ENCODE measurements around the gene OLIG2. TPM values are rescaled to one million over a fixed set of nuclear protein-coding genes. Genes with fewer than 3 reads are reported as not detected.

OLIG2 gene
- total RNA-seq, 1 experiment from 2014 or later = not detected

- Histone ChIP-seq H3K9me3 (ENCODE audit: control insufficient read depth in 1 of 2, insufficient read depth in 1 of 2, low read depth in 1 of 2, low read length in 2 of 2) (no peaks in the 10 kb centered on the region), H3K9ac (ENCODE audit: low read length) (no peak overlapping the region), H3K79me2 (ENCODE audit: insufficient read depth, low read length) (no peaks in the 10 kb centered on the region), H2AFZ (ENCODE audit: low read depth, low read length, poor library complexity, severe bottlenecking) (no peak overlapping the region), H3K36me3 (ENCODE audit: control insufficient read depth in 1 of 2, insufficient read depth in 2 of 2, low read length in 2 of 2) (no peaks in the 10 kb centered on the region), H3K4me1 (ENCODE audit: control insufficient read depth in 1 of 2, insufficient read depth in 2 of 2, low read length in 2 of 2) (peaks cover 11 to 27% of the 10 kb centered on the region in 2 experiments), H3K27ac (ENCODE audit: low read depth, low read length) (no peak overlapping the region), H4K20me1 (ENCODE audit: insufficient read depth) (no peaks in the 10 kb centered on the region), H3K9me2 (ENCODE audit: insufficient read depth) (no peaks in the 10 kb centered on the region), H3K4me3 (replicated peaks in 1 of 2; ENCODE audit: low read depth in 1 of 2, low read length in 2 of 2) (no peak overlapping the region), H3K27me3 (ENCODE audit: insufficient read depth, low read length) (no peaks in the 10 kb centered on the region), H3K4me2 (ENCODE audit: low read length) (no peak overlapping the region)
- BruUV-seq (replicated peaks) = no TSS peak
- CTCF ChIA-PET = no interaction called here
- RAD21 ChIA-PET (ENCODE audit: low non-redundant PET in 1 of 2, low total read pairs in 2 of 2, uncharacterized antibody in 2 of 2, unreplicated experiment in 2 of 2) = no interaction called here
- ATAC-seq = no peak
- POLR2A ChIA-PET = no interaction called here
- DNase-seq (ENCODE audit: low read depth, low spot score) = no peak
- TF ChIP-seq EZH2 (IDR thresholded peaks at IDR 0.05) = no peak
- TF ChIP-seq REST (IDR thresholded peaks at IDR 0.05; ENCODE audit: low read depth) = no peak
- TF ChIP-seq MAX (IDR thresholded peaks at IDR 0.05) = no peak
- intact Hi-C loops (cut with micrococcal nuclease) = no loop called here
These were observed 49.4 kb downstream of the OLIG2 start for GRCh38 chr21:33075128-33075527.

- peak overlapping the region; percentile 20; the same call in 1 of the 2 replicates for H3K4me2 ChIP-seq (ENCODE audit: low read length)
- no TSS peak for BruUV-seq (replicated peaks)
- no peaks in the 10 kb centered on the region for H4K20me1 ChIP-seq (ENCODE audit: insufficient read depth)
- H3K27me3 ChIP-seq (ENCODE audit: insufficient read depth, low read length) = no peaks in the 10 kb centered on the region
- H3K36me3 ChIP-seq (ENCODE audit: control insufficient read depth in 1 of 2, insufficient read depth in 2 of 2, low read length in 2 of 2) = no peaks in the 10 kb centered on the region
- DNase-seq (ENCODE audit: low read depth, low spot score) = no peak
- intact Hi-C loops (cut with micrococcal nuclease) = no loop called here
- H3K9me3 ChIP-seq (ENCODE audit: control insufficient read depth in 1 of 2, insufficient read depth in 1 of 2, low read depth in 1 of 2, low read length in 2 of 2) = no peaks in the 10 kb centered on the region
- TF ChIP-seq SIN3A (IDR thresholded peaks at IDR 0.05; ENCODE audit: low read depth) (no peak), SRF (IDR thresholded peaks at IDR 0.05; ENCODE audit: low read depth) (no peak), EZH2 (IDR thresholded peaks at IDR 0.05) (no peak), CBX3 (IDR thresholded peaks at IDR 0.05; ENCODE audit: low read depth) (no peak), REST (IDR thresholded peaks at IDR 0.05; ENCODE audit: low read depth) (no peak), POLR2AphosphoS5 (IDR thresholded peaks at IDR 0.05; ENCODE audit: low read depth, low read length) (no peak), ATF3 (IDR thresholded peaks at IDR 0.05) (no peak), SP1 (IDR thresholded peaks at IDR 0.05; ENCODE audit: low read depth) (no peak), ZNF274 (IDR thresholded peaks at IDR 0.05; ENCODE audit: low read depth, low read length) (no peak), POLR2A (IDR thresholded peaks at IDR 0.05; ENCODE audit: borderline replicate concordance, extremely low read depth, insufficient read depth, insufficient read length) (no peak), JUND (IDR thresholded peaks at IDR 0.05) (no peak), MAX (IDR thresholded peaks at IDR 0.05) (no peak)
- CTCF ChIA-PET = no interaction called here
- H3K27ac ChIP-seq (ENCODE audit: low read depth, low read length) = no peak overlapping the region
- H3K79me2 ChIP-seq (ENCODE audit: insufficient read depth, low read length) = no peaks in the 10 kb centered on the region
- RAD21 ChIA-PET (ENCODE audit: low non-redundant PET in 1 of 2, low total read pairs in 2 of 2, uncharacterized antibody in 2 of 2, unreplicated experiment in 2 of 2) = no interaction called here
- no peak overlapping the region for H3K4me3 ChIP-seq (replicated peaks in 1 of 2; ENCODE audit: low read depth in 1 of 2, low read length in 2 of 2)
- POLR2A ChIA-PET = no interaction called here
- H3K4me1 ChIP-seq (ENCODE audit: control insufficient read depth in 1 of 2, insufficient read depth in 2 of 2, low read length in 2 of 2) = peaks cover 11 to 32% of the 10 kb centered on the region in 2 experiments
- no peaks in the 10 kb centered on the region for H3K9me2 ChIP-seq (ENCODE audit: insufficient read depth)
- ATAC-seq = peak; percentile 41; the same call in 1 of the 2 replicates
- H3K9ac ChIP-seq (ENCODE audit: low read length) = no peak overlapping the region
- no peak overlapping the region for H2AFZ ChIP-seq (ENCODE audit: low read depth, low read length, poor library complexity, severe bottlenecking)
These were observed 50.0 kb downstream of the OLIG2 start for GRCh38 chr21:33075596-33076195.
